H1 (cell line): Measurements from ENCODE around the gene AKAP8. TPM values are rescaled to one million over a fixed set of nuclear protein-coding genes. Genes with fewer than 3 reads are reported as not detected.

Experiments
- GTF2F1 ChIP-seq: IDR thresholded peaks from 2 replicates; pipeline ENCODE4 v1.6.1; 2012; ENCODE audit warnings: low read depth, low read length, improper control_type of control experiment, borderline replicate concordance
- KDM1A ChIP-seq: fragments of 200-600, 300-600 bp; sonication (generic); IDR thresholded peaks from 2 replicates; pipeline ENCODE4 v1.7.1; 2016; ENCODE audit warnings: mild to moderate bottlenecking, low read length, borderline replicate concordance
- TBP ChIP-seq: IDR thresholded peaks from 2 replicates; pipeline ENCODE4 v1.6.1; 2011; ENCODE audit warnings: low read depth, low read length, improper control_type of control experiment
- polyA plus RNA-seq, 7 experiments: library from polyadenylated mRNA; depleted of rRNA in 3 of 7; stranded (reverse) in 5 of 7; unstranded in 2 of 7; fragments of >200 nt in 5 of 7; fragments of 200-250 nt in 2 of 7; gene quantifications; 1 replicate in 5 of 7; 2 replicates in 1 of 7; 4 replicates in 1 of 7; pipeline versions ENCODE4 v1.2.1 to v1.2.3, GENCODE V29; 2011 to 2013; ENCODE audit warnings: missing spikeins in 2 of 7, mixed read lengths in 2 of 7
- total RNA-seq: library from RNA; stranded (reverse); fragmentation: NEBNext Ultra II Directional; extraction: Animal tissue kit (Norgen Biotek cat#: 25700); gene quantifications from 2 replicates; pipeline ENCODE4 v1.2.1, GENCODE V29; 2021

Gene AKAP8
- total and polyA plus RNA-seq, 2 of the 8 experiments (the other 6 are each of a cell fraction or from before 2014, with no cell fraction given), result 17.0 to 41.0 TPM

GRCh38 chr19:15369594-15369891, 10.0 kb downstream of the AKAP8 start (continued):
- TF ChIP-seq GTF2F1 (no peak), KDM1A (no peak), TBP (no peak)
